Activated B cell treated with CpG ODN at 0.5 μM for 24 hours (primary cell): ENCODE data around the gene CDCA3. TPM values are rescaled to one million over a fixed set of nuclear protein-coding genes. Genes with fewer than 3 reads are reported as not detected.
"Not testable (repeated sequence)": the region's sequence is repeated elsewhere in the genome, so short reads cannot be mapped to it uniquely, and the experiment has no call there.

Experiments
- ATAC-seq: fragments of 200-7000 bp; cut with Tn5 transposase; one replicate; pipeline ENCODE4 v1.10.0; 2021; ENCODE audit warnings: low read depth, mild to moderate bottlenecking, moderate library complexity
- CTCF ChIA-PET: fragments of 350-600 bp; sonication (Branson Sonifier 250); formaldehyde crosslinking; loops from one replicate; lab custom pipeline; 2021; ENCODE audit warnings: antibody characterized with exemption; lab: Charles Lee
- POLR2A ChIA-PET: fragments of 350-600 bp; sonication (Branson Sonifier 250); formaldehyde crosslinking; loops from one replicate; lab custom pipeline; 2021; ENCODE audit warnings: antibody characterized with exemption; lab: Charles Lee
- DNase-seq: peaks from one replicate; pipeline ENCODE4 v3.0.0; 2022
- H3K27ac Mint-ChIP-seq: one replicate; pipeline ENCODE4 v1.8.0; 2020; ENCODE audit warnings: mixed read lengths
- H3K27me3 Mint-ChIP-seq: one replicate; pipeline ENCODE4 v1.8.0; 2021; ENCODE audit warnings: mixed read lengths
- H3K36me3 Mint-ChIP-seq: one replicate; pipeline ENCODE4 v1.8.0; 2021; ENCODE audit warnings: low read depth, mixed read lengths
- H3K4me1 Mint-ChIP-seq: one replicate; pipeline ENCODE4 v1.8.0; 2021; ENCODE audit warnings: mixed read lengths
- H3K4me3 Mint-ChIP-seq: one replicate; pipeline ENCODE4 v1.8.0; 2020; ENCODE audit warnings: mild to moderate bottlenecking, mixed read lengths
- H3K9me3 Mint-ChIP-seq: one replicate; pipeline ENCODE4 v1.8.0; 2020; ENCODE audit warnings: mixed read lengths
- CTCF ChIP-seq: fragments of 200-600 bp; IDR thresholded peaks from one replicate; pipeline ENCODE4 v1.8.0; 2022; ENCODE audit warnings: antibody characterized with exemption, mild to moderate bottlenecking
- intact Hi-C: fragments of 100-400 bp; cut with micrococcal nuclease; formaldehyde crosslinking; loops from one replicate; pipeline ENCODE4 v1.15.1; 2024
- total RNA-seq: library from RNA; stranded (reverse); gene quantifications from 2 replicates; pipeline ENCODE4 v1.2.3, GENCODE V29; 2022

The CDCA3 gene
- total RNA-seq, 1 donor from 2014 or later: 1.6 TPM

- Mint-ChIP-seq H3K9me3 (no peaks in the 10 kb centered on the region), H3K4me1 (peaks cover 15% of the 10 kb centered on the region), H3K36me3 (peaks cover 3% of the 10 kb centered on the region), H3K27ac (no peak overlapping the region), H3K27me3 (no peaks in the 10 kb centered on the region), H3K4me3 (no peak overlapping the region)
- POLR2A ChIA-PET: interaction anchor here (1.0 kb wide), 1 partner anchor 16 kb away, joined by 4 read pairs; the partner anchor contains the start of gene SPSB2
- CTCF ChIA-PET: no interaction called here
- intact Hi-C loops: no loop called here
- TF ChIP-seq CTCF: no peak
- ATAC-seq (no peak), DNase-seq (no peak)
Measured at GRCh38 chr12:6888360-6888759, 37.3 kb upstream of the CDCA3 start.

- no peak overlapping the region for H3K27ac Mint-ChIP-seq
- ATAC-seq (no peak), DNase-seq (no peak)
- CTCF ChIA-PET: no interaction called here
- intact Hi-C loops: no loop called here
- no peaks in the 10 kb centered on the region for H3K9me3 Mint-ChIP-seq
- peaks cover 5% of the 10 kb centered on the region for H3K36me3 Mint-ChIP-seq
- H3K27me3 Mint-ChIP-seq: no peaks in the 10 kb centered on the region
- H3K4me1 Mint-ChIP-seq: peaks cover 14% of the 10 kb centered on the region
- TF ChIP-seq CTCF: no peak
- POLR2A ChIA-PET: no interaction called here
- H3K4me3 Mint-ChIP-seq: no peak overlapping the region
Measured at GRCh38 chr12:6887460-6887859, 36.4 kb upstream of the CDCA3 start.

GRCh38 chr12:6886206-6886999 is 35.3 kb upstream of the CDCA3 start:
- CTCF ChIA-PET, POLR2A ChIA-PET, H3K36me3 Mint-ChIP-seq, H3K4me3 Mint-ChIP-seq, H3K4me1 Mint-ChIP-seq, intact Hi-C loops, H3K27me3 Mint-ChIP-seq, DNase-seq, ATAC-seq, H3K9me3 Mint-ChIP-seq, H3K27ac Mint-ChIP-seq: not testable (repeated sequence)

- POLR2A ChIA-PET: interaction anchor here (0.6 to 1.0 kb wide), 2 partner anchors 12 to 85 kb away, joined by 3 read pairs; partner anchors contain the start of gene SPSB2
Measured at GRCh38 chr12:6884539-6884938, 33.5 kb upstream of the CDCA3 start.

GRCh38 chr12:6883683-6884082 is 32.6 kb upstream of the CDCA3 start:
- intact Hi-C loops: no loop called here
- Mint-ChIP-seq H3K27ac (no peak overlapping the region), H3K36me3 (peaks cover 7% of the 10 kb centered on the region), H3K27me3 (no peaks in the 10 kb centered on the region), H3K9me3 (no peaks in the 10 kb centered on the region), H3K4me1 (no peaks in the 10 kb centered on the region), H3K4me3 (no peak overlapping the region)
- ATAC-seq (no peak), DNase-seq (no peak)
- no peak for TF ChIP-seq CTCF
- POLR2A ChIA-PET: no interaction called here
- CTCF ChIA-PET: no interaction called here

More at GRCh38 chr12:6884539-6884938, 33.5 kb upstream of the CDCA3 start:
- Mint-ChIP-seq H3K9me3 (no peaks in the 10 kb centered on the region), H3K4me1 (no peaks in the 10 kb centered on the region), H3K27me3 (no peaks in the 10 kb centered on the region), H3K27ac (no peak overlapping the region), H3K4me3 (no peak overlapping the region), H3K36me3 (peaks cover 7% of the 10 kb centered on the region)
- no peak for TF ChIP-seq CTCF
- ATAC-seq (no peak), DNase-seq (no peak)
- CTCF ChIA-PET: no interaction called here
- intact Hi-C loops: no loop called here
